Parathyroid adenoma (tissue), 2 donors: ENCODE data around the gene ENOPH1.

Experiments
- H2AFZ ChIP-seq: fragments of 300-600 bp; sonication (generic); one replicate; pipeline ENCODE4 v1.7.0; 2017; ENCODE audit warnings: antibody characterized with exemption, mild to moderate bottlenecking
- H3K27ac ChIP-seq: fragments of 300-600 bp; sonication (generic); one replicate; pipeline ENCODE4 v1.7.0; 2017
- H3K27me3 ChIP-seq: fragments of 300-600 bp; sonication (generic); one replicate; pipeline ENCODE4 v1.7.0; 2017; ENCODE audit warnings: low read length; ENCODE audit not compliant: control insufficient read depth, insufficient read depth
- H3K36me3 ChIP-seq: fragments of 300-600 bp; sonication (generic); one replicate; pipeline ENCODE4 v1.7.0; 2017; ENCODE audit warnings: low read length; ENCODE audit not compliant: control insufficient read depth, insufficient read depth
- H3K4me1 ChIP-seq: fragments of 300-600 bp; sonication (generic); one replicate; pipeline ENCODE4 v1.7.0; 2017; ENCODE audit warnings: control low read depth
- H3K4me2 ChIP-seq: fragments of 300-600 bp; sonication (generic); one replicate; pipeline ENCODE4 v1.7.0; 2017; ENCODE audit warnings: low read length
- H3K4me3 ChIP-seq: fragments of 300-600 bp; sonication (generic); one replicate; pipeline ENCODE4 v1.7.0; 2017; ENCODE audit warnings: low read depth, low read length
- H3K79me2 ChIP-seq: fragments of 300-600 bp; sonication (generic); one replicate; pipeline ENCODE4 v1.7.0; 2017; ENCODE audit warnings: control low read depth
- H3K9ac ChIP-seq: fragments of 300-600 bp; sonication (generic); one replicate; pipeline ENCODE4 v1.7.0; 2017; ENCODE audit warnings: mild to moderate bottlenecking
- H3K9me3 ChIP-seq: fragments of 300-600 bp; sonication (generic); one replicate; pipeline ENCODE4 v1.7.0; 2017; ENCODE audit warnings: low read length; ENCODE audit not compliant: control insufficient read depth
- TF ChIP-seq, protein P1 (sequence below): fragments of 300-600 bp; sonication (generic); IDR thresholded peaks from one replicate; pipeline ENCODE4 v1.7.0; 2017; ENCODE audit warnings: antibody characterized with exemption, mild to moderate bottlenecking
- donor health status: primary hyperparathyroidism.

Gene ENOPH1

DNA sequence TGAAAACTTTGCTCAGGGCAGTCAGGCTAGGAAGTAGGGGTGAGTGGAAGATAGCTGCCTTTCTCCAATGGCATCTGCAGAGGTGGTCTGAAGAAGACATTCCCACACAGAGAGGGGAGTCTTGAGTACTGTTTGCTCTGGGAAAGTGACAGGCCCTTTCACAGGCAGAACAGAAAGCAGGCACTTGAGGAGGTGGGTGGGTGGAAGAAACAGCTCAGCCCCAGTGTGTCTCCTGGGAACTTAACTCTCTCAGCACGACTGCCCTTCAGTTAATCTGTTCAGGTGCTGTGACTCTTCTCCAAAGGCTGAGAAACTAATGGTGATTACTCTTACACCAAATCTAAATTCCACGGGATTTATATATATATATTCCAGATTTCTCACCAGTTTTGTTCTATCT, 28.3 kb downstream of the ENOPH1 start:
- TF ChIP-seq, protein P1, sequence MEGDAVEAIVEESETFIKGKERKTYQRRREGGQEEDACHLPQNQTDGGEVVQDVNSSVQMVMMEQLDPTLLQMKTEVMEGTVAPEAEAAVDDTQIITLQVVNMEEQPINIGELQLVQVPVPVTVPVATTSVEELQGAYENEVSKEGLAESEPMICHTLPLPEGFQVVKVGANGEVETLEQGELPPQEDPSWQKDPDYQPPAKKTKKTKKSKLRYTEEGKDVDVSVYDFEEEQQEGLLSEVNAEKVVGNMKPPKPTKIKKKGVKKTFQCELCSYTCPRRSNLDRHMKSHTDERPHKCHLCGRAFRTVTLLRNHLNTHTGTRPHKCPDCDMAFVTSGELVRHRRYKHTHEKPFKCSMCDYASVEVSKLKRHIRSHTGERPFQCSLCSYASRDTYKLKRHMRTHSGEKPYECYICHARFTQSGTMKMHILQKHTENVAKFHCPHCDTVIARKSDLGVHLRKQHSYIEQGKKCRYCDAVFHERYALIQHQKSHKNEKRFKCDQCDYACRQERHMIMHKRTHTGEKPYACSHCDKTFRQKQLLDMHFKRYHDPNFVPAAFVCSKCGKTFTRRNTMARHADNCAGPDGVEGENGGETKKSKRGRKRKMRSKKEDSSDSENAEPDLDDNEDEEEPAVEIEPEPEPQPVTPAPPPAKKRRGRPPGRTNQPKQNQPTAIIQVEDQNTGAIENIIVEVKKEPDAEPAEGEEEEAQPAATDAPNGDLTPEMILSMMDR, result no peak
- Histone ChIP-seq H3K4me2 (no peak overlapping the region), H3K9me3 (no peaks in the 10 kb centered on the region), H3K27me3 (no peaks in the 10 kb centered on the region), H2AFZ (no peak overlapping the region), H3K36me3 (no peaks in the 10 kb centered on the region), H3K79me2 (no peaks in the 10 kb centered on the region), H3K4me3 (no peak overlapping the region), H3K27ac (no peak overlapping the region), H3K9ac (no peak overlapping the region), H3K4me1 (peaks cover 4% of the 10 kb centered on the region)

DNA sequence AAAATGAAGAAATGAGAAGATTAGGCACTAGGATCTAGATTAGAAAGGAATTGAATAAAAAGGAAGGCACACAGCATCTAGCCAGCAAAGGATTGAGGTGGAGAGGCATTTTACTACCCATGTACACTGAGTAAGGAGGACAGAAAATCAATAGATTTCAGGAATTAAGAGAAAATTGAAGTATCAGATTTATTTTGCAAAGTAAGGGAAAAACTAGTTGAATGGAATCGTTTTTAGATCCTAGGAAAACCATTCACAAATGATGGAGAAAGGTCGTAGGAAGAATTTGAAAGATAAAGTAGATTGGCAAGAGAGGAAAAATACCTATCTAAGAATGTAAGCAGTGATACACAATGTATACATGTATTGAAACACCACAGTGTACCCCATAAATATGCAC, 31.3 kb downstream of the ENOPH1 start:
- Histone ChIP-seq H3K36me3 (no peaks in the 10 kb centered on the region), H3K9ac (no peak overlapping the region), H2AFZ (no peak overlapping the region), H3K27me3 (no peaks in the 10 kb centered on the region), H3K4me2 (no peak overlapping the region), H3K79me2 (no peaks in the 10 kb centered on the region), H3K27ac (no peak overlapping the region), H3K4me1 (no peaks in the 10 kb centered on the region), H3K4me3 (no peak overlapping the region), H3K9me3 (no peaks in the 10 kb centered on the region)
- TF ChIP-seq, protein P1, result no peak

DNA sequence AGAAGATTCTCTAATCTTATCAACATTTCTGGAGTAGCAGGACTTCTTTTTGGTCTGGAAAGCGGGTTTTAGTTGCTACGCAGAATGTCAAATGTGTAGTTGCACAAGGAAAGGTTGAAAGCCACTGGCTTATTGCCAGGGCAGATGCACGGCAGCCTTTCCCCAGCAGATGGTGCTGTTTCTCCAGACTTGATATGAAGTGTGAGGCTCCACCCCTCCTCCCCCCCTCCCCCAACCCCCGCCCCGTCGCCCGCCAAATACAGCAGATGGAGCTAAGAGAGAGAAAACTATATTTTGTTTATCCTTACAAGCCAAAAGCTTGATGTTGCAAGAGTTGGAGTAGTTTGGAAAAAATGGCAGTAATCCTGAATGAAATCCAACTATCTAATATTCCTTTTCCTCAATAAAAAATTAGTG, 32.0 kb downstream of the ENOPH1 start:
- no peak overlapping the region for H3K27ac ChIP-seq
- no peaks in the 10 kb centered on the region for H3K36me3 ChIP-seq
- no peaks in the 10 kb centered on the region for H3K9me3 ChIP-seq
- no peaks in the 10 kb centered on the region for H3K4me1 ChIP-seq
- no peak overlapping the region for H2AFZ ChIP-seq
- no peaks in the 10 kb centered on the region for H3K79me2 ChIP-seq
- no peaks in the 10 kb centered on the region for H3K27me3 ChIP-seq
- H3K4me3 ChIP-seq, result no peak overlapping the region
- TF ChIP-seq, protein P1, result peak; percentile 42
- no peak overlapping the region for H3K4me2 ChIP-seq
- H3K9ac ChIP-seq, result no peak overlapping the region

DNA sequence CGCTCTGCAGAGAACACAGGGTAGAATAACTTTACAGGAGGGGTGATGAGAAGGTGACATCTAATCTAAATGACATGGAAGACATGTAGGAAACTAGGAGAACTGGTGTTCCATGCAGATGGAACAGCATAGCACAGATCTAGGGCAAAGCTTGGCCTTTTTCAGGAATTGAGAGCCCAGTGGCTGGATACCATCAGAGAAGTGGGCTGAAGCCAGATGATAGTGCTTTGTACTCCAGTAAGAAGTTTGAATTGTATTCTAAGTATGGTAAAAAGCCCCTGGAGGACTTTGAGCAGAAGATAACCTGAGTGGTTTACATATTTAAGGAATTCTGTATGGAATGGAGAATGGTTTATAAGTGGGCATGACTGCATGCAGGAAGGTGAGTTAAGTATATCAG, 32.8 kb downstream of the ENOPH1 start:
- Histone ChIP-seq H3K36me3 (no peaks in the 10 kb centered on the region), H3K4me2 (no peak overlapping the region), H3K4me3 (no peak overlapping the region), H3K4me1 (no peaks in the 10 kb centered on the region), H3K9ac (no peak overlapping the region), H3K79me2 (no peaks in the 10 kb centered on the region), H3K27ac (no peak overlapping the region), H2AFZ (no peak overlapping the region), H3K27me3 (no peaks in the 10 kb centered on the region), H3K9me3 (no peaks in the 10 kb centered on the region)
- TF ChIP-seq, protein P1, result no peak

DNA sequence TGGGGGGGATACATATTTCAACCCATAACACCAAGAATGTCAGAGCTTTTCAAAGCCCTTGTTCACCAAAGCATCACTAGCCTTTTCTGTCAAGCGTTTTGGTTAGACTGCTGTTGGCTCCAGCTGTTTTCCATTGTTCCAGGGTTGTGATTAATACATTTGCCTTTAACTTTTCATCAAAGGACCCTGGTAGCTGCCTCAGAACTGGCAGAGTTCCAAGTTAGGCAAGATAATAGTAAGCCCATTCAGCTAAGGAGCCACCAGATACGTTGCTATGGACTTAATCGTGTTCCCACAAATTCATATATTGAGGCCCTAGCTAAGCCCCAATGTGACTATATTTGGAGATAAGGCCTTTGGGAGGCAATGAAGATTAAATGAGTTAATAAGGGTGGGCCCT, 37.1 kb downstream of the ENOPH1 start:
- Histone ChIP-seq H3K4me3 (no peak overlapping the region), H3K79me2 (no peaks in the 10 kb centered on the region)
- TF ChIP-seq, protein P1, result no peak

More for the DNA sequence above, 37.1 kb downstream of the ENOPH1 start:
- Histone ChIP-seq H2AFZ (no peak overlapping the region), H3K36me3 (no peaks in the 10 kb centered on the region), H3K27ac (no peak overlapping the region), H3K27me3 (no peaks in the 10 kb centered on the region), H3K9me3 (no peaks in the 10 kb centered on the region), H3K9ac (no peak overlapping the region), H3K4me1 (no peaks in the 10 kb centered on the region), H3K4me2 (no peak overlapping the region)
